A549 (cell line): ENCODE results near the gene BANP.
"Not testable (repeated sequence)": the region's sequence is repeated elsewhere in the genome, so short reads cannot be mapped to it uniquely, and the experiment has no call there.

Source experiments
- CTCF ChIP-seq: fragments of >200 bp; sonication (Bioruptor Twin); formaldehyde crosslinking; IDR thresholded peaks from 3 replicates; pipeline ENCODE4 v1.5.1; 2016
- HEYL ChIP-seq: fragments of 250-450 bp; sonication (Bioruptor Pico); IDR thresholded peaks from 2 replicates; pipeline ENCODE4 v1.8.0; 2021; ENCODE audit warnings: mild to moderate bottlenecking, moderate library complexity
- MAX ChIP-seq: IDR thresholded peaks from 2 replicates; pipeline ENCODE4 v1.6.1; 2012
- REST ChIP-seq: fragments of 200-600 bp; sonication (generic); IDR thresholded peaks from 2 replicates; pipeline ENCODE4 v1.6.1; 2016; ENCODE audit warnings: antibody characterized with exemption, mild to moderate bottlenecking, moderate library complexity
- TF ChIP-seq, protein P1 (sequence below): fragments of 250-450 bp; sonication (Bioruptor Pico); IDR thresholded peaks from 2 replicates; pipeline ENCODE4 v1.5.0; 2020; ENCODE audit warnings: low read depth, mild to moderate bottlenecking, moderate library complexity
- TF ChIP-seq, protein P2 (sequence below): fragments of 450-650 bp; IDR thresholded peaks from 2 replicates; pipeline ENCODE4 v1.6.1; 2014; ENCODE audit warnings: antibody characterized with exemption

GRCh38 chr16:88111976-88112375, 160.7 kb downstream of the BANP start:
- TF ChIP-seq, protein P1, sequence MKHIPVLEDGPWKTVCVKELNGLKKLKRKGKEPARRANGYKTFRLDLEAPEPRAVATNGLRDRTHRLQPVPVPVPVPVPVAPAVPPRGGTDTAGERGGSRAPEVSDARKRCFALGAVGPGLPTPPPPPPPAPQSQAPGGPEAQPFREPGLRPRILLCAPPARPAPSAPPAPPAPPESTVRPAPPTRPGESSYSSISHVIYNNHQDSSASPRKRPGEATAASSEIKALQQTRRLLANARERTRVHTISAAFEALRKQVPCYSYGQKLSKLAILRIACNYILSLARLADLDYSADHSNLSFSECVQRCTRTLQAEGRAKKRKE (CRISPR knock-in tag) = not testable (repeated sequence)
- TF ChIP-seq, protein P2, sequence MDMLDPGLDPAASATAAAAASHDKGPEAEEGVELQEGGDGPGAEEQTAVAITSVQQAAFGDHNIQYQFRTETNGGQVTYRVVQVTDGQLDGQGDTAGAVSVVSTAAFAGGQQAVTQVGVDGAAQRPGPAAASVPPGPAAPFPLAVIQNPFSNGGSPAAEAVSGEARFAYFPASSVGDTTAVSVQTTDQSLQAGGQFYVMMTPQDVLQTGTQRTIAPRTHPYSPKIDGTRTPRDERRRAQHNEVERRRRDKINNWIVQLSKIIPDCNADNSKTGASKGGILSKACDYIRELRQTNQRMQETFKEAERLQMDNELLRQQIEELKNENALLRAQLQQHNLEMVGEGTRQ = not testable (repeated sequence)
- not testable (repeated sequence) for TF ChIP-seq MAX; HEYL (CRISPR knock-in tag); REST; CTCF
